Measurements from ENCODE around the gene EVPLL.
A peak's percentile ranks its signal among the peaks of the same experiment; 100 is the strongest.
"Not testable (repeated sequence)": the region's sequence is repeated elsewhere in the genome, so short reads cannot be mapped to it uniquely, and the experiment has no call there.

Gene EVPLL

GRCh38 chr17:18362698-18363100 is 14.9 kb upstream of the EVPLL start:
- peak overlapping the region; percentile 78 for H3K27ac ChIP-seq (ENCODE audit: low read depth, low read length)
- no peak overlapping the region for H3K9ac ChIP-seq (ENCODE audit: low read length)
- H3K4me1 ChIP-seq (ENCODE audit: insufficient read depth, low read length): peaks cover 4% of the 10 kb centered on the region
- no peaks in the 10 kb centered on the region for H3K27me3 ChIP-seq (ENCODE audit: control insufficient read depth in 1 of 2, insufficient read depth in 2 of 2, low read length in 2 of 2)
- H3K9me3 ChIP-seq (ENCODE audit: low read length): no peaks in the 10 kb centered on the region
- H3K36me3 ChIP-seq (ENCODE audit: insufficient read depth, low read length): no peaks in the 10 kb centered on the region
- peak overlapping the region; percentile 68 to 78 for H3K4me3 ChIP-seq (ENCODE audit: low read depth in 1 of 2, low read length in 2 of 2)

- Histone ChIP-seq H3K4me1 (ENCODE audit: insufficient read depth, low read length) (peaks cover 4% of the 10 kb centered on the region), H3K27ac (ENCODE audit: low read depth, low read length) (peak within 1 kb of the TSS; percentile 78), H3K9ac (ENCODE audit: low read length) (no peak within 1 kb of the TSS), H3K9me3 (ENCODE audit: low read length) (no peaks in the 10 kb centered on the region), H3K36me3 (ENCODE audit: insufficient read depth, low read length) (no peaks in the 10 kb centered on the region), H3K4me3 (ENCODE audit: low read depth in 1 of 2, low read length in 2 of 2) (peak within 1 kb of the TSS; percentile 68 to 78), H3K27me3 (ENCODE audit: control insufficient read depth in 1 of 2, insufficient read depth in 2 of 2, low read length in 2 of 2) (no peaks in the 10 kb centered on the region)
These were observed 14.2 kb upstream of the EVPLL start, which contains the start of gene SHMT1 for GRCh38 chr17:18363101-18364049. SHMT1 (minus strand) TSS chr17:18363550; CDS start chr17:18355981, 7,569 bp downstream.

GRCh38 chr17:18364166-18364565 is 13.4 kb upstream of the EVPLL start:
- H3K9ac ChIP-seq (ENCODE audit: low read length): no peak overlapping the region

GRCh38 chr17:18368946-18369345 is 8.6 kb upstream of the EVPLL start:
- Histone ChIP-seq H3K36me3 (ENCODE audit: insufficient read depth, low read length) (no peaks in the 10 kb centered on the region), H3K4me3 (ENCODE audit: low read depth in 1 of 2, low read length in 2 of 2) (no peak overlapping the region), H3K4me1 (ENCODE audit: insufficient read depth, low read length) (no peaks in the 10 kb centered on the region), H3K27ac (ENCODE audit: low read depth, low read length) (no peak overlapping the region), H3K9ac (ENCODE audit: low read length) (no peak overlapping the region), H3K27me3 (ENCODE audit: control insufficient read depth in 1 of 2, insufficient read depth in 2 of 2, low read length in 2 of 2) (no peaks in the 10 kb centered on the region), H3K9me3 (ENCODE audit: low read length) (no peaks in the 10 kb centered on the region)

More at GRCh38 chr17:18364166-18364565, 13.4 kb upstream of the EVPLL start:
- Histone ChIP-seq H3K9me3 (ENCODE audit: low read length) (no peaks in the 10 kb centered on the region), H3K4me1 (ENCODE audit: insufficient read depth, low read length) (peaks cover 4% of the 10 kb centered on the region), H3K27ac (ENCODE audit: low read depth, low read length) (no peak overlapping the region), H3K4me3 (ENCODE audit: low read depth in 1 of 2, low read length in 2 of 2) (no peak overlapping the region), H3K27me3 (ENCODE audit: control insufficient read depth in 1 of 2, insufficient read depth in 2 of 2, low read length in 2 of 2) (no peaks in the 10 kb centered on the region), H3K36me3 (ENCODE audit: insufficient read depth, low read length) (no peaks in the 10 kb centered on the region)

GRCh38 chr17:18370761-18371160 is 6.8 kb upstream of the EVPLL start:
- Histone ChIP-seq H3K4me1 (ENCODE audit: insufficient read depth, low read length) (no peaks in the 10 kb centered on the region), H3K36me3 (ENCODE audit: insufficient read depth, low read length) (no peaks in the 10 kb centered on the region)

GRCh38 chr17:18371455-18371854 is 6.1 kb upstream of the EVPLL start:
- Histone ChIP-seq H3K27ac (ENCODE audit: low read depth, low read length) (no peak overlapping the region), H3K4me3 (ENCODE audit: low read depth in 1 of 2, low read length in 2 of 2) (no peak overlapping the region), H3K9me3 (ENCODE audit: low read length) (no peaks in the 10 kb centered on the region), H3K27me3 (ENCODE audit: control insufficient read depth in 1 of 2, insufficient read depth in 2 of 2, low read length in 2 of 2) (no peaks in the 10 kb centered on the region), H3K4me1 (ENCODE audit: insufficient read depth, low read length) (no peaks in the 10 kb centered on the region), H3K9ac (ENCODE audit: low read length) (no peak overlapping the region), H3K36me3 (ENCODE audit: insufficient read depth, low read length) (no peaks in the 10 kb centered on the region)

More at GRCh38 chr17:18370761-18371160, 6.8 kb upstream of the EVPLL start:
- Histone ChIP-seq H3K27ac (ENCODE audit: low read depth, low read length) (no peak overlapping the region), H3K4me3 (ENCODE audit: low read depth in 1 of 2, low read length in 2 of 2) (no peak overlapping the region), H3K9ac (ENCODE audit: low read length) (no peak overlapping the region), H3K27me3 (ENCODE audit: control insufficient read depth in 1 of 2, insufficient read depth in 2 of 2, low read length in 2 of 2) (no peaks in the 10 kb centered on the region), H3K9me3 (ENCODE audit: low read length) (no peaks in the 10 kb centered on the region)

GRCh38 chr17:18373181-18373580 is 4.4 kb upstream of the EVPLL start:
- H3K9me3 ChIP-seq (ENCODE audit: low read length); H3K27ac ChIP-seq (ENCODE audit: low read depth, low read length); H3K27me3 ChIP-seq (ENCODE audit: control insufficient read depth in 1 of 2, insufficient read depth in 2 of 2, low read length in 2 of 2); H3K4me3 ChIP-seq (ENCODE audit: low read depth in 1 of 2, low read length in 2 of 2); H3K4me1 ChIP-seq (ENCODE audit: insufficient read depth, low read length); H3K36me3 ChIP-seq (ENCODE audit: insufficient read depth, low read length); H3K9ac ChIP-seq (ENCODE audit: low read length): not testable (repeated sequence)

GRCh38 chr17:18374216-18374615 is 3.4 kb upstream of the EVPLL start:
- H3K27me3 ChIP-seq (ENCODE audit: control insufficient read depth in 1 of 2, insufficient read depth in 2 of 2, low read length in 2 of 2): no peaks in the 10 kb centered on the region
- H3K27ac ChIP-seq (ENCODE audit: low read depth, low read length): no peak overlapping the region
- H3K9ac ChIP-seq (ENCODE audit: low read length): no peak overlapping the region
- H3K4me1 ChIP-seq (ENCODE audit: insufficient read depth, low read length): no peaks in the 10 kb centered on the region
- no peaks in the 10 kb centered on the region for H3K9me3 ChIP-seq (ENCODE audit: low read length)
- no peak overlapping the region for H3K4me3 ChIP-seq (ENCODE audit: low read depth in 1 of 2, low read length in 2 of 2)
- H3K36me3 ChIP-seq (ENCODE audit: insufficient read depth, low read length): no peaks in the 10 kb centered on the region

- no peak overlapping the region for H3K9ac ChIP-seq (ENCODE audit: low read length)
- H3K4me3 ChIP-seq (ENCODE audit: low read depth in 1 of 2, low read length in 2 of 2): no peak overlapping the region
- H3K27ac ChIP-seq (ENCODE audit: low read depth, low read length): no peak overlapping the region
- peaks cover 0 to 20% of the 10 kb centered on the region in 2 donors for H3K27me3 ChIP-seq (ENCODE audit: control insufficient read depth in 1 of 2, insufficient read depth in 2 of 2, low read length in 2 of 2)
- no peaks in the 10 kb centered on the region for H3K36me3 ChIP-seq (ENCODE audit: insufficient read depth, low read length)
- no peaks in the 10 kb centered on the region for H3K9me3 ChIP-seq (ENCODE audit: low read length)
- no peaks in the 10 kb centered on the region for H3K4me1 ChIP-seq (ENCODE audit: insufficient read depth, low read length)
These were observed 577 bp downstream of the EVPLL start for GRCh38 chr17:18378205-18378505.

- H3K27ac ChIP-seq (ENCODE audit: low read depth, low read length); H3K4me3 ChIP-seq (ENCODE audit: low read depth in 1 of 2, low read length in 2 of 2): not testable (repeated sequence)
These were observed 1.0 kb downstream of the EVPLL start for GRCh38 chr17:18378614-18379013.

GRCh38 chr17:18379246-18380146 is 1.9 kb downstream of the EVPLL start:
- no peaks in the 10 kb centered on the region for H3K36me3 ChIP-seq (ENCODE audit: insufficient read depth, low read length)
- no peak overlapping the region for H3K9ac ChIP-seq (ENCODE audit: low read length)
- no peak overlapping the region for H3K4me3 ChIP-seq (ENCODE audit: low read depth in 1 of 2, low read length in 2 of 2)
- peaks cover 0 to 29% of the 10 kb centered on the region in 2 donors for H3K27me3 ChIP-seq (ENCODE audit: control insufficient read depth in 1 of 2, insufficient read depth in 2 of 2, low read length in 2 of 2)
- H3K27ac ChIP-seq (ENCODE audit: low read depth, low read length): no peak overlapping the region
- no peaks in the 10 kb centered on the region for H3K9me3 ChIP-seq (ENCODE audit: low read length)
- no peaks in the 10 kb centered on the region for H3K4me1 ChIP-seq (ENCODE audit: insufficient read depth, low read length)

More at GRCh38 chr17:18378614-18379013, 1.0 kb downstream of the EVPLL start:
- not testable (repeated sequence) for H3K9ac ChIP-seq (ENCODE audit: low read length); H3K9me3 ChIP-seq (ENCODE audit: low read length); H3K4me1 ChIP-seq (ENCODE audit: insufficient read depth, low read length); H3K36me3 ChIP-seq (ENCODE audit: insufficient read depth, low read length)
- peaks cover 0 to 24% of the 10 kb centered on the region in 2 donors for H3K27me3 ChIP-seq (ENCODE audit: control insufficient read depth in 1 of 2, insufficient read depth in 2 of 2, low read length in 2 of 2)

Data from muscle layer of colon (tissue), 2 donors.